GM21717 (cell line): ENCODE measurements around the gene CGB5.
"Not testable (repeated sequence)": the region's sequence is repeated elsewhere in the genome, so short reads cannot be mapped to it uniquely, and the experiment has no call there.

ENCODE experiments used
- ATAC-seq: cut with Tn5 transposase; IDR thresholded peaks from one replicate; pipeline ENCODE4 v1.9.1; 2021; ENCODE audit warnings: mild to moderate bottlenecking, moderate library complexity; ENCODE audit not compliant: unreplicated experiment

CGB5 gene

DNA sequence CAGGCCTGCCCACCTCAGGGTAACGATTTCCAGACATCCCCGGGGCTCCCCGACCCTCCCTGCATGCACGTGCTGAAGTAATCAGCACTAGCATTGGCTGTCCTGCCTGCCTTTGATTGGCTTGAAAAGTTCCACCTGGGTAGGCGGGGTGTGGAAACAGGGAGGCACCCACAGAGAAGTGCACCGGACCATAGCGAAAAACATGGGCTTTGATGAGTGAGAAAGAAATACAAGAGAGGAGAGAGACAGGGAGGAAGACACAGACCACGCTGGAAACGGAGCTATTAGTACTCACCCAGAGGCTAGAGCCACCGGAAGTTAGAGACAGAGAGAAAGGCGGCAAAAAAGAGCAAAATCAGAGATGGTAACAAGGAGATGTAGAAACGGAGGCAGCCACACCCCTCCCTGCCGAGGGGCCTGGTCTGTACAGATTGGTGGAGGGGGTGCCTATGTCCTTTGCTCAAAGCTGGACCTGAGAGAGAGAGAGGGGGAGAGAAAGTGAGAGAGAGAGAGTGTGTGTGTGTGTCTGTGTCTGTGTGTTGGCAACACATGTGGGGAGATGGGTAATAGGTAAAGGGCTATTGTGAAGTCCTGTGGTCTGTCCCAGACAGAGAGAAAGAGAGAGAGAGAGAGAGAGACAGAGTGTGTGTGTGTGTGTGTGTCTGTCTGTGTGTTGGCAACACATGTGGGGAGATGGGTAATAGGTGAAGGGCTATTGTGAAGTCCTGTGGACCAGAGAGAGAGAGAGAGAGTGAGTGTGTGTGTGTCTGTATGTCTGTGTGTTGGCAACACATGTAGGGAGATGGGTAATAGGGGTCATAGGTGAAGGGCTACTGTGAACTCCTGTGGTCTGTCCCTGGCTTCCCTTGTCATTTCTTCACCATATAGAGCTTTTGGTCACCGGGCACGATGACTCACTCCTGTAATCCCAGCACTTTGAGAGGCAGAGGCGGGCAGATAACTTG, 22.4 kb upstream of the CGB5 start:
- no peak for ATAC-seq

DNA sequence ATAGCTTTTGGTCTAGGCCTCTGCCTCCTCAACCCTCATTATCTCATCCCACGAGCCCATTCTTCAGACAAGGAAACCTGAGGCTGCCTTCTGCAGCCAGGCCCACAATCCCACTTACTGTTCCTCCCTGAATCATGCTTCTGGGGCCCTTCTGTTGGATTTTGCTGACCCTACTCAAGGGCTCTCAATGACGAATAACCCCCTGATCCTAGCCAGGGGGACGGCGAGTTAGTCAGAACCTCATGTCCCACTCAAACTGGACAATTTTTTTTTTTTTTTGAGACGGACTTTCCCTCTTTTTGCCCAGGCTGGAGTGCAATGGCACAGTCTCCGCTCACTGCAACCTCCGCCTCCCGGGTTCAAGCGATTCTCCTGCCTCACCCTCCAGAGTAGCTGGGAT, 21.5 kb upstream of the CGB5 start:
- ATAC-seq: no peak

DNA sequence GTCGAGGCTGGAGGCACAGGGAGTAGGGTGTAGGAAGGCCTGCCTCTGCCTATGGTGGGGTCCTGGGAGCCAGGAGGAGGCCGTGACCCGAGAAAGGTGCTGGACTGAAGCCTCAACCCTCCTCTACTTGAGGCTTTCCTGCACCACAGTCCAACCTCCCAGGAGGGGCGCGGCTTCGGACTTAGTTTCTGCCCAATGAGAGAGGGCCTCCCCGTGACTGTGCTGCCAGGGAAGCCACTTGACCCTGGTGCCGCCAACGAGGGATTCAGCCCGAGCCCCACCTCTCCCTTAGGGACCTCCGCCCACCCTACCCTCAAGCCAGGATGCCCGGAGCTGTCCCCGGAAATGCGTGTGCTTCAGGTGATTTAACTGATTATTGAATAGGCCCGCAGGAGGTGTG, 19.4 kb upstream of the CGB5 start, which contains the start of gene CGB3:
TSS of gene CGB3 (minus strand) at position 101 of the 400 bp plus-strand sequence. CDS start 362 bp downstream, outside the sequence.
- not testable (repeated sequence) for ATAC-seq

DNA sequence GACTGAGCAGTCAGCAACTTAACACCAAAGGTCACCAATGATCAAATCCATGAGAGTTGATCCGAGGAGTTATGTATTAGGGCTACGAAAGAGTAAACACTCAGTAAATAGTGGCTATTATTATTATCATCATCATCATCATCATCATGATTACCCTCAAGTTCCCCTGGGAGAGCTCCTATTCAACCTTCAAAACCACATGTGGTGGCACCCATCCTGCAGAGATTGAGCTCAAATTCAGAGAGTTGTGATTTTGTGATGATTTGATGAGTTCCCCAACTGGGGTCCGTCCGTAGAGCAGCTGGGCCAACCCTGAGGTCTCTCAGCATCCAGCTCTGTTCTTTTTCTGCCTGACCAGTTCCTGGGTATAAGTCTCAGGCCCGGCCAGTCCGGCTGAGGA, 18.6 kb upstream of the CGB5 start:
- not testable (repeated sequence) for ATAC-seq

DNA sequence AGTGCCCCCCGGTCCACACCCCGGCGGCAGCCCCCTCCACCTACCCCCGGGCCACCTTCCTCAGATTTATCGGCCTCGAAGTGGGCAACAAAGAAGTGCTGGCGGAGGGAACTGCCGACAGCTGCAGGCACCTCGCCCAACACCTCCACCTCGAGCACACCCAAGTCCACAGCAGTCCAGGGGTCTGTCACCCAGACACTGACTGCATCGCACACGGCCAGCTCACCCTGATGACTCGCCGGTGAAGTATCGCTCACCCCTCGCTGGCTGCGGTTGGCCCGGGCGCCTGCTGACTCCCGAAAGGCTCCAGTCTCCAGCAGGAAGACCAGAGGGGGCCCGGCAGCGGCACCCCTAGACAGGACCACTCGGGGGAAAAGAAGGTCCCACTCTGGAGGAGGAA, 18.0 kb upstream of the CGB5 start:
- not testable (repeated sequence) for ATAC-seq

DNA sequence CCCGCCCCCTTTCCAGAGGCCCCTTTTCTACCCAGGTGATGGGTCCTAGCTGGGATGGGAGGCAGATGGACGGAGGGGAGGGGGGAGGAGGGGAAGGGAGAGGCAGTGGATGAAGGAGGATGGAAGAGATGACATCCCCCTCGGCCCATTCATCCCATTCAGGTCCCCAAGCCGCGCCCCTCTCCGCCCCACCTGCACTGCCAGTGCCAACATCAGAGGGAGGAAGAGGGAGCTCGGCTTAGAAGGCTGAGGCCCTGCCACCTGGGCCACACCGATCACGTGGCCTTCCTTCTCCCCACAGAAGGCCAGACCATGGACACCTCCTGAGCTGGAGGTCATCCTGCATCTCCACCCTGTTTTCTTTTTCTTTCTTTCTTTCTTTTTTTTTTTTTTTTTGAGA, 15.0 kb upstream of the CGB5 start:
- not testable (repeated sequence) for ATAC-seq

DNA sequence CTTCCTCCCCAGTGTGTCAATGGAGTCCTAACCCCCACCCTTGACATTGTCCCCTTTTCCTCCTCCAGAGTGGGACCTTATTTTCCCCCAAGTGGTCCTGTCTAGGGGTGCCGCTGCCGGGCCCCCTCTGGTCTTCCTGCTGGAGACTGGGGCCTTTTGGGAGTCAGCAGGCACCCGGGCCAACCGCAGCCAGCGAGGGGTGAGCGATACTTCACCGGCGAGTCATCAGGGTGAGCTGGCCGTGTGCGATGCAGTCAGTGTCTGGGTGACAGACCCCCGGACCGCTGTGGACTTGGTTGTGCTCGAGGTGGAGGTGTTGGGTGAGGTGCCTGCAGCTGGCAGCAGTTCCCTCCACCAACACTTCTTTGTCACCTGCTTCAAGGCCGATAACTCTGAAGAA, 13.9 kb upstream of the CGB5 start:
- ATAC-seq: not testable (repeated sequence)

DNA sequence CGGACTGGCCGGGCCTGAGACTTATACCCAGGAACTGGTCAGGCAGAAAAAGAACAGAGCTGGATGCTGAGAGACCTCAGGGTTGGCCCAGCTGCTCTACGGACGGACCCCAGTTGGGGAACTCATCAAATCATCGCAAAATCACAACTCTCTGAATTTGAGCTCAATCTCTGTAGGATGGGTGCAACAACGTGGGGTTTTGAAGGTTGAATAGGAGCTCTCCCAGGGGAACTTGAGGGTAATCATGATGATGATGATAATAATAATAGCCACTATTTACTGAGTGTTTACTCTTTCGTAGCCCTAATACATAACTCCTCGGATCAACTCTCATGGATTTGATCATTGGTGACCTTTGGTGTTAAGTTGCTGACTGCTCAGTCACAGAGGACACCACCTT, 13.3 kb upstream of the CGB5 start:
- ATAC-seq: not testable (repeated sequence)

DNA sequence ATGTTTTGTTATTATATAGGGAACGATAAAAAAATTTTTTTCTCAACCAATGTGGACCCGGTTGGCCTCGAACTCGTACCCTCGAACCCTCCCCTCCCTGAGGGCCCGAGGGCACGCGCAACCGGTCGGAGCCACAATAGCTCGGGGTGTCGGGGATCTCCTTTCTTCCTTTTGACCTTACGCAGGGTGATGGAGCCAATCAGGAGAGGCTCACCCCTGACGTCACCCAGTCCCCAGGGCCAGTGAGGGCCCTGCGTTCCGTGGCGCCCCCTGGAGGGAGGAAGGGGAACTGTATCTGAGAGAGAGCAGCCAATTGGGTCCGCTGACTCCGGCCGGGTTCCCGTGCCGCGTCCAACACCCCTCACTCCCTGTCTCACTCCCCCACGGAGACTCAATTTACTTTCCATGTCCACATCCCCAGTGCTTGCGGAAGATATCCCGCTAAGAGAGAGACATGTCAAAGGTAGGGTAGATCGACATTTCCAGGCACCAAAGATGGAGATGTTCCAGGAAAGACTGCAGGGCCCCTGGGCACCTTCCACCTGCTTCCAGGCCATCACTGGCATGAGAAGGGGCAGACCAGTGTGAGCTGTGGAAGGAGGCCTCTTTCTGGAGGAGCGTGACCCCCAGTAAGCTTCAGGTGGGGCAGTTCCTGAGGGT, 11.9 kb upstream of the CGB5 start, which contains the start of gene CGB2:
TSS of gene CGB2 (plus strand) at position 249 of the 660 bp plus-strand sequence. CDS start at position 455, 206 bp downstream.
- not testable (repeated sequence) for ATAC-seq

DNA sequence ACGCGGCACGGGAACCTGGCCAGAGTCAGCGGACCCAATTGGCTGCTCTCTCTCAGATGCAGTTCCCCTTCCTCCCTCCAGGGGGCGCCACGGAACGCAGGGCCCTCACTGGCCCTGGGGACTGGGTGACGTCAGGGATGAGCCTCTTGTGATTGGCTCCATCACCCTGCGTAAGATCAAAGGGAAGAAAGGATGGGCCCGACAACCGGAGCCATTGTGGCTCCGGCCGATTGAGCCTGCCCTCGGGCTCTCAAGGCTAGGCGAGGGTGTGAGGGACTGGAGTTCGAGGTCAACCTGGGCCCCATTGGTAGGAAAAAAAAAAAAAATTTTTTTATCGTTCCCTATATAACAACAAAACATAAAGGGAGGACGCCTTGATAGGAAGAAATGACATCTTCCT, 6.8 kb upstream of the CGB5 start, which contains the start of gene CGB1:
TSS of gene CGB1 (minus strand) at position 81 of the 400 bp plus-strand sequence. CDS start 184 bp downstream, outside the sequence.
- ATAC-seq: not testable (repeated sequence)

DNA sequence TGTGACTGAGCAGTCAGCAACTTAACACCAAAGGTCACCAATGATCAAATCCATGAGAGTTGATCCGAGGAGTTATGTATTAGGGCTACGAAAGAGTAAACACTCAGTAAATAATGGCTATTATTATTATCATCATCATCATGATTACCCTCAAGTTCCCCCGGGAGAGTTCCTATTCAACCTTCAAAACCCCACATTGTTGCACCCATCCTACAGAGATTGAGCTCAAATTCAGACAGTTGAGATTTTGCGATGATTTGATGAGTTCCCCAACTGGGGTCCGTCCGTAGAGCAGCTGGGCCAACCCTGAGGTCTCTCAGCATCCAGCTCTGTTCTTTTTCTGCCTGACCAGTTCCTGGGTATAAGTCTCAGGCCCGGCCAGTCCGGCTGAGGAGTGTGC, 5.5 kb upstream of the CGB5 start:
- ATAC-seq: not testable (repeated sequence)

DNA sequence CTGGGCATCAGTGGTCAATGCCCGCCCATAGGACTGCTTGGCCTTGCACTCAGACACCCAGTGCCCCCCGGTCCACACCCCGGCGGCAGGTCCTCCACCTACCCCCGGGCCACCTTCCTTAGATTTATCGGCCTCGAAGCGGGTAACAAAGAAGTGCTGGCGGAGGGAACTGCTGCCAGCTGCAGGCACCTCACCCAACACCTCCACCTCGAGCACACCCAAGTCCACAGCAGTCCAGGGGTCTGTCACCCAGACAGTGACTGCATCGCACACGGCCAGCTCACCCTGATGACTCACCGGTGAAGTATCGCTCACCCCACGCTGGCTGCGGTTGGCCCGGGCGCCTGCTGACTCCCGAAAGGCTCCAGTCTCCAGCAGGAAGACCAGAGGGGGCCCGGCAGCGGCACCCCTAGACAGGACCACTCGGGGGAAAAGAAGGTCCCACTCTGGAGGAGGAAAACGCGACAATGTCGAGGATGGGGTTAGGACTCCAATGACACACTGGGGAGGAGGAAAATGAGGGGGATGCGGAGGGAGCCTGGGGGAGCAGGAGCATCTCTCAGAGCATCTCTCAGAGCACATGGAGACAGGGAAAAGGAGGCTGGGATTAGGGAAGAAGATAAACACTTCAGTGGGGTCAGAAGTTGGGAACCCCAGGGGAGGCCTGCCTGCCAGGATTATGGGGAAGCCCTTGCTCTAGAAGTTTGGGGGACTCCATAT, 4.9 kb upstream of the CGB5 start:
- not testable (repeated sequence) for ATAC-seq

DNA sequence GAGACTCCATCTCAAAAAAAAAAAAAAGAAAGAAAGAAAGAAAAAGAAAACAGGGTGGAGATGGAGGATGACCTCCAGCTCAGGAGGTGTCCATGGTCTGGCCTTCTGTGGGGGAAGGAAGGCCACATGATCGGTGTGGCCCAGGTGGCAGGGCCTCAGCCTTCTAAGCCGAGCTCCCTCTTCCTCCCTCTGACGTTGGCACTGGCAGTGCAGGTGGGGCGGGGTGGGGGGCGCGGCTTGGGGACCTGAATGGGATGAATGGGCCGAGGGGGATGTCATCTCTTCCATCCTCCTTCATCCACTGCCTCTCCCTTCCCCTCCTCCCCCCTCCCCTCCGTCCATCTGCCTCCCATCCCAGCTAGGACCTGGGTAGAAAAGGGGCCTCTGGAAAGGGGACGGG, 3.9 kb upstream of the CGB5 start:
- ATAC-seq: not testable (repeated sequence)

DNA sequence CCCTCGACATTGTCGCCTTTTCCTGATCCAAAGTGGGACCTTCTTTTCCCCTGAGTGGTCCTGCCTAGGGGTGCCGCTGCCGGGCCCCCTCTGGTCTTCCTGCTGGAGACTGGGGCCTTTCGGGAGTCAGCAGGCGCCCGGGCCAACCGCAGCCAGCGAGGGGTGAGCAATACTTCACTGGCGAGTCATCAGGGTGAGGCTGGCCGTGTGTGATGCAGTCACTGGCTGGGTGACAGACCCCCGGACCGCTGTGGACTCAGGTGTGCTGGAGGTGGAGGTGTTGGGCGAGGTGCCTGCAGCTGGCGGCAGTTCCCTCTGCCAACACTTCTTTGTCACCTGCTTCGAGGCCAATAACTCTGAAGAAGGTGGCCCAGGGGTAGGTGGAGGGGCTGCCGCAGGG, 1.5 kb upstream of the CGB5 start:
- ATAC-seq: no peak

DNA sequence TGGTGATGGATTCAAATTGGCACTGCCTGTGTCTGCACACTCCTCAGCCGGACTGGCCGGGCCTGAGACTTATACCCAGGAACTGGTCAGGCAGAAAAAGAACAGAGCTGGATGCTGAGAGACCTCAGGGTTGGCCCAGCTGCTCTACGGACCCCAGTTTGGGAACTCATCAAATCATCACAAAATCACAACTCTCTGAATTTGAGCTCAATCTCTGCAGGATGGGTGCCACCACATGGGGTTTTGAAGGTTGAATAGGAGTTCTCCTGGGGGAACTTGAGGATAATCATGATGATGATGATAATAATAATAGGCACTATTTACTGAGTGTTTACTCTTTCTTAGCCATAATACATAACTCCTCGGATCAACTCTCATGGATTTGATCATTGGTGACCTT, 982 bp upstream of the CGB5 start:
- ATAC-seq: not testable (repeated sequence)

DNA sequence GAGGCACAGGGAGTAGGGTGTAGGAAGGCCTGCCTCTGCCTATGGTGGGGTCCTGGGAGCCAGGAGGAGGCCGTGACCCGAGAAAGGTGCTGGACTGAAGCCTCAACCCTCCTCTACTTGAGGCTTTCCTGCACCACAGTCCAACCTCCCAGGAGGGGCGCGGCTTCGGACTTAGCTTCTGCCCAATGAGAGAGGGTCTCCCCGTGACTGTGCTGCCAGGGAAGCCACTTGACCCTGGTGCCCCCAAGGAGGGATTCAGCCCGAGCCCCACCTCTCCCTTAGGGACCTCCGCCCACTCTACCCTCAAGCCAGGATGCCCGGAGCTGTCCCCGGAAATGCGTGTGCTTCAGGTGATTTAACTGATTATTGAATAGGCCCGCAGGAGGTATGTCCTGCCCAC, 5.4 kb downstream of the CGB5 start, which contains the start of gene CGB8:
TSS of gene CGB8 (minus strand) at position 101 of the 400 bp plus-strand sequence. CDS start 372 bp downstream, outside the sequence.
- ATAC-seq: not testable (repeated sequence)

DNA sequence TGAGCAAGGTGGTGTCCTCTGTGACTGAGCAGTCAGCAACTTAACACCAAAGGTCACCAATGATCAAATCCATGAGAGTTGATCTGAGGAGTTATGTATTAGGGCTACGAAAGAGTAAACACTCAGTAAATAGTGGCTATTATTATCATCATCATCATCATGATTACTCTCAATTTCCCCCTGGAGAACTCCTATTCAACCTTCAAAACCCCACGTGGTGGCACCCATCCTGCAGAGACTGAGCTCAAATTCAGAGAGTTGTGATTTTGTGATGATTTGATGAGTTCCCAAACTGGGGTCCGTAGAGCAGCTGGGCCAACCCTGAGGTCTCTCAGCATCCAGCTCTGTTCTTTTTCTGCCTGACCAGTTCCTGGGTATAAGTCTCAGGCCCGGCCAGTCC, 6.2 kb downstream of the CGB5 start:
- not testable (repeated sequence) for ATAC-seq

DNA sequence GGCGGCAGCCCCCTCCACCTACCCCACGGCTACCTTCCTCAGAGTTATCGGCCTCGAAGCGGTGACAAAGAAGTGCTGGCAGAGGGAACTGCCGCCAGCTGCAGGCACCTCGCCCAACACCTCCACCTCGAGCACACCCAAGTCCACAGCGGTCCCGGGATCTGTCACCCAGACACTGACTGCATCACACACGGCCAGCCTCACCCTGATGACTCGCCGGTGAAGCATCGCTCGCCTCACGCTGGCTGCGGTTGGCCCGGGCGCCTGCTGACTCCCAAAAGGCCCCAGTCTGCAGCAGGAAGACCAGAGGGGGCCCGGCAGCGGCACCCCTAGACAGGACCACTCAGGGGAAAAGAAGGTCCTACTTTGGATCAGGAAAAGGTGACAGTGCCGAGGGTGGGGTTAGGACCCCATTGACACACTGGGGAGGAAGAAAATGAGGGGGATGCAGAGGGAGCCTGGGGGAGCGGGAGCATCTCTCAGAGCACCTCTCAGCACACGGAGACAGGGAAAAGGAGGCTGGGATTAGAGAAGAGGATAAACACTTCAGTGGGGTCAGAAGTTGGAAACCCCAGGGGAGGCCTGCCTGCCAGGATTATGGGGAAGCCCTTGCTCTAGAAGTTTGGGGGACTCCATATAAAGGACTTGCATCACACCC, 6.9 kb downstream of the CGB5 start:
- not testable (repeated sequence) for ATAC-seq

DNA sequence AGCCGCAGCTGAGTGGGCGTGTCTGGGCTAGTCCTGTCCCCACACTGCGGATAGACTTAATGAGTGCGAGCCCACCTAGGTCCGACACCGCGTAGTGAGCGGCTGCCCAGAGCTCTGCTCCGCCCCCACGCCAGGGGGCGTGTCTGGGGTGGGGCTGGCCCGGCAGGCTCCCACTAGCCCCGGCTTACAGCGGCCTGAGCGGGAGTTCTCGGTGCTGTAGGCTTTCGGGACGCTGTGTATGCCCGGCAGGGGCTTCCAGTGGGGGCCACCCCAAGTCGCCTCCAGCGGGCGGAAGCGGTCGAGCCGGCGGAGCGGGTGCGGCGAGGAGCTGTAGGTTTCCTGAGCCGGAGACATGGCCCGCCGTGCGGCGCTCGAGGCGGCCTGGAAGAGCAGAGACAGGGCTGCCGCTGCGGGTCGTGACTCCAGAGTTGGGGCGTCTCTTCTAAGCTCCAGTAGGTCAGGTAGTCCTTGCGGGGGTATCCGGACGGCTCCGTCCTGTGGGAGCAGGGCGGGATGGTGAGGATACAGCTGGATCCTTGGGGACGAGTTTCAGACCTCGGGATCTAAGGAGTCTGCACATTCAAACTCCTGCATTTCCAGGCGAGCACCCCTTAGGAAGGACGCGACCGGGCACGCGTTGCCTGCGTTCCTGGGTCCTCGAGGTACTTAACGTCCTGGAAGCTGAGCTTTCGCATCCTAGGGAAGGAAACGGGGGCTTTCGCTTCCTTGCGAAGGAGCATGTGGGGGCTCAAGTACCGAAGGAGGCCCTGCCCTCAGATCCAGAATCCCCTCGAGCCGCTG, 12.7 kb downstream of the CGB5 start:
- no peak for ATAC-seq
